GM15510 (cell line): Measurements from ENCODE around the gene COQ5.

Source experiments
- POLR2A ChIP-seq: IDR thresholded peaks from 3 replicates; pipeline ENCODE4 v1.6.1; 2011; ENCODE audit warnings: borderline replicate concordance; ENCODE audit not compliant: insufficient read length; ENCODE audit errors: extremely low read depth

Gene COQ5

DNA sequence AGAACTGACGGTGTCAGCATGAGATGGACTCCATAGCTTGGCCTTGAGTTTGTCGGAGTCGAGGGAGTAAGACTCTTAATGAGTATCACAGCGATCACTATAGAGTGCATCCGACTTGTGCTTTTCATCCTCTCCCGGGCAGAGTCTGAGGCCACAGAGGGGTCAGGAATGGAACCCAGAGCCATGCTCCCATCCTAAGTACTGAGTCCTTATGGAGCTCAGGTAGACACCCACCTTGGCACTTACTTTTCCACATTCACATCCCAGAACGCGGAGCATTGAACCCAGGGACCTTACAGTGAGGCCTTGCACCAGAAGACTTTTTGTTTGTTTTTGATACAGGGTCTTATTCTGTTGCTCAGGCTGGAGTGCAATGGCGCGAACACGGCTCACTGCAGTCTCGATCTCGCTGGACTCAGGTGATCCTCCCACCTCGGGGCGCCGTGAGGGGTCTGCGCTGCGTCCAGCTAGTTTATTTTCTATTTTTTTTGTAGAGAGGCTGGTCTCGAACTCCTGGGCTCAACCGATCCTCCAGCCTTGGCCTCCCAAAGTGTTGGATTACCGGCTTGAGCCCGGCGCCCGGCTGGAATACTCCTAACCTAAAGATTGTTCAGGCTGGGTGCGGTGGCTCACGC is 58.7 kb downstream of the COQ5 start:
- TF ChIP-seq POLR2A, result no peak

DNA sequence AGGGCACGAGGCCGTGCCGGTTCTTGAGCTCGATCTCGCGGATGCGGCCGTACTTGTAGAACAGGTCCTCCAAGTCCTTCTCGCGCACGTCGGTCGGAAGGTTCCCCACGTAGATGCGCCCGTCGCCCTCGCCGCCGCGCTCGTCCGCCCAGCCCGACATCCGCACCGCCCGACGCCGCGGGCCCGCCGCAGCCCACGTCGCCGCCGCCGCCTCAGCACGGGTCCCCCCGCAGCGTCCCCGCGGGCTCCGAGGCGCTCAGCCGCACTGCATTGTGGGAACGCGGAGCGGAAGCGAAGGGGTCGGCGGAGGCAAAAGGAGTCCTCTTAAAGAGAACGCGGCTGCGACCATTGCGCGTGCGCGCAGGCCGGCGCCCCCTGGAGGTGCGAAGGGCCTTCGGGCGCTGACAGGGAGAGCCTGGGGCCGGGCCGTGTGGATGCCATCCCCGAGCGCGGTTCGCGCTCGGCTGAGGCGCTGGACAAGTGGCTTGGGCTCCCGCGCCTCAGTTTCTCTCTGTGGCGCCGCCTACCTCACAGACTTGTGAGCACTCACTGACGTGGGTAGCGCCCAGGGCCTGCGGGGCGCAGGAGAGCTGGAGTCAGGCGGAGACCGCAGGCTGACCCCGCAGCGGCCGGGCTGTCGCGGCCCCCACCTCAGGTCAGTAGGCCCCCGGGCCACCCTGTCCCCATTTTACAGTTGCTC is 59.4 kb downstream of the COQ5 start, which contains the start of gene SRSF9:
TSS of gene SRSF9 (minus strand) at position 299 of the 700 bp plus-strand sequence. CDS start at position 160, 139 bp downstream.
- peak; percentile 91 for TF ChIP-seq POLR2A

DNA sequence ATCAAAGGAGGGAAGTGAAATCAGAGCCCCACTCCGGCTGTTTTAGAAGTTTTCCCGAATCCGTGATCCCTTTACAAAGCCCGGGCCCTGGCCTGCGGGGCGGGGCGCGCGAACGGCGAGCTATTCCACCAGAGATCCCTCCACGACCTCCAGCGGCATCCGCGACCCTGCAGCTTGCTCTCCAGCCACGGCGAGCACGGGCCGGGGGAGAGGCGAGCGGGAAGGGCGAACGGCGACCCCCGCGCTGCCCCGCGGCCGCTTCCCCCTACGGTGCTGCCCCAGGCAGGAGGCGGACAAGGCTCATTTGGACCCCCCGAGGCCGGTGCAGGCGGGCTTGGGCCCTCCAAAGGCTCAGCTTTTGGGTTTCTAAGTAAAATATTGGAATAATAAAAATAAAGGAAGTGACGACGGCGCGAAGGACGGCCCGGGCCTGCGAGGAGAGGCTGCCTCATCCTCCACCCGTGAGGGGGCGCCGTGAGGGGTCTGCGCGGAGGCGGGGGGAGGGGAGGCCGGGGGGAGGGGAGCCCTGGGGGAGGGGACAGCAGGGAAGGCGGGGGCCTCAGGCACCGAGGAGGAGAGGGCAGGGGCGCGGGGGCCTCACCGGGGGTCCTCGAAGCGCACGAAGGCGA is 60.0 kb downstream of the COQ5 start:
- no peak for TF ChIP-seq POLR2A

DNA sequence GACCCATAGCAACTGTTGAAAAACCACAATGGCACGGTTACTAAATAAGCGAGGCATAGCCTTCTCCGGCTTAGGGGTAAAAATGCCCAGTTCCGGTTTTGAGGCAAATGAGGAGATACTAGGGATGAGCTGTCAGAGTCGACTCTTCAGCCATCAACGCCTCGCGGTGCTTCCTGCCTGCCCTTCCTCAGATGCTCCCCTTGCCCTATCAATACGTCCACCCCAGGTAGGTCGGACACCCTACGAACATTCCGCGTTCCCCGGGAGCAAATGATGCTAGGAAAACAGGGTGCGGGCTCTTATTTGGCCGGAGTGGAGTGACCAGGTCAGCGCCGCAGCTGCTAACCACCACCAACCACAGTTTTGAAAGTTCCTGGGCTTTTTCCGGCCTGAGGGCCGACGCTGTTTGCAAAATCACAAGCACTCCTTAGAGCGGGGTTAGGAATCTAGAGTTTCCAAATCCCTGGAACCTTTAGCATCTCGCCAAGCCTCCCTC is 60.6 kb downstream of the COQ5 start:
- peak; percentile 46 for TF ChIP-seq POLR2A

DNA sequence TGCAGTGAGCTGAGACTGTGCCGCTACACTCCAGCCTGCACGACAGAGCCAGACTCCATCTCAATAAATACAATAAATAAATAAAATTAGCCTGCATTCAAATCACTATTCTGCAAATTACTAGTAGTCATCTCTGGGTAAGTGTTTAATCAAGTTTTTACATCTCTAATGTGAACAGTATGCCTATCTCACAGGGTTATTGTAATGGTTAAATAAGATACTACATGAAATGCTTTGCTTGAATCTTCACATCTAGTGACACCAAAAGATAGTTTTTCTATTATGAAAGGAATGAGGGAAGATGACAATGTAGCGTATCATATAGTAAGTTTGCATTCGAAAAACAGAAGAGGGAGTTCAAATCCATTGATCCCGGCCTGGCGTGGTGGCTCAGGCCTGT is 61.5 kb downstream of the COQ5 start:
- TF ChIP-seq POLR2A, result no peak

DNA sequence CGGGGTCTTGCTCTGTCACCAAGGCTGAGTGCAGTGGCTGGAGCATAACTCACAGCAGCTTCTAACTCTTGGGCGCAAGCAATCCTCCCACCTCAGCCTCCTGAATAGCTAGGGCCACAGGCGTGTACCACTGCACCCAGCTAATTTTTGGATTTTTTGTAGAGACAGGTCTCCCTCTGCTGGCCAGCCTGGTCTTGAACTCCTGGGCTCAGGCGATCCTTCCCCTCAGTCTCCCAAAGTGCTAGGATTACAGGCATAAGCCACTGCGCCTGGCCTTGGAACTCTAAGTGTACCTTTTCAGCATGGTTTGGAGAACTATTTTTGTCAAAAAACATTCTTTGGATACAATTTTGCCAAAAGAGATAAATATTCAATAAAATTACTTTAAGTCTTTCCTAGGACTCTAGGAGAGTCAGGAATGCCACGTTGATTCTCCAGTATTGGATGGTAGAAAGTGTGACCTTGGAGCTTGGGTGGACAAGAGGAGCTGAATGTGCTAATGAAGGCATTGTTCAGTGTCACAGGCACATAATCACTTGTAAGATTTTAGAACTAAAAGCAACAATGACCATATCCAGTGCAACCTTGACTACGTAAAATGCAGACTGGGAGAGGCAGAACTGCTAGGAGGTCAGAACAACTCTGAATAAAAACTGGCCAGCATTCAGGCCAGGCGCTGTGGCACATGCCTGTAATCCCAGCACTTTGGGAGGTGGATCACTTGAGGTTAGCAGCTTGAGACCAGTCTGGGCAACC is 62.2 kb downstream of the COQ5 start:
- TF ChIP-seq POLR2A, result no peak

DNA sequence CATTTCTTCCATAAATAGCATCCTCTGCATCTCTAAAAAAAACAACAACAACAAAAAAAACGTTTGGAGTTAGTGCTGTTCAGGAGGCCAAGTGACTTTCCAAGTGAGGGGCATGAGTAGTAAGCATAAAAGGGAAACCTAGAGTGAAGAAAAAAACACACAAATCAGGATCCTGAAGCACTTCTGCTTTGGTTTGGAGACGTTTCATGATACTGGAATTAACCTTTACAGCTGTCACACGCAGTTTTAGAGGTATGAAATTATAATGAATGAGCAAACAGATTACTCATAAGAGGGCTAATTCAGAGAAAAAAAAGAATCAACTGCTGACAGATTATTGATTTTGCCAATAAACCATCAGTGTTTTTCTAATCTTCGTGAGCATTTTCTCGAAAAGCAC is 63.2 kb downstream of the COQ5 start:
- TF ChIP-seq POLR2A, result no peak

DNA sequence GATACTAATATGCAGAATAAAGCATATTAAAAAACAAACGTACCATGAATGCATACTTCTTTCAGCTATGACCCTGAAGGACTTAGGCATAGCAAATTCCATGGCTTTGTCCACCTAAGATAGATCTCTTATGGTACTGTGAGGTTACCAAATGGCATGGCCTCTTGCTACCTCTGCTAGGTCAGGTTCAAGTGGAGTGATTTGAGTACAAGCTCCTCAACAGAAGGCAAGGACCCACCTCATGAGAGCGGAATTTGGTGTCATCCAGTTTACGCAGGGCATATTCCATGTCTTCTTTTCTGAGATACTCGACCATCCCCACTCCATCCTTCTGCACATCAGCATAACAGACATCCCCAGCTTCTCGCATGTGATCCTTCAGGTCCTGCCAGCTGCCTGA is 65.2 kb downstream of the COQ5 start:
- TF ChIP-seq POLR2A, result no peak

DNA sequence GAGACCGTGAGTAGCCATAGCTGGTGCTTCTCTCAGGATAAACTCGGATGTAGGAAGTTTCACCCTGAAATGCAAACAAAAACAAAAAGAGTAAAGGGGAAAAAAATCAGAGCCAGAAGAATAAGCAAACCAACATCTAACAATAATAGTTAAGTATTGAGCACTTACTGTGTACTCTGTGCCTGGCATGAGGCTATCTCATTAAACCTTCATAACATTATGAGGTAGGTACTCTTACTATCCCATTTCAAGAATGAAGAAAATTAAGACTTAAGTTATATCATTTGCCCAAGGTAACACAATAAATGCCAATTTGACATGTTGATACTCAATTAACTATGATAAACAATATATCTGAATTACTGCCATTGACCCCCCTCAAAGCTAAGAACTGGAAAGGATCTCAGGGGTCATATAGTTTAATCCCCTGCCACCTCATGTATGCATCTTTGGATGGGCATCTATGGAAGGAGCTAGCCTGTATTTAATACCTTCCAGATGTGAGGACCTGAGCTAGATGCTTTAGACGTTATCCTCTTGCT is 66.8 kb downstream of the COQ5 start:
- no peak for TF ChIP-seq POLR2A

DNA sequence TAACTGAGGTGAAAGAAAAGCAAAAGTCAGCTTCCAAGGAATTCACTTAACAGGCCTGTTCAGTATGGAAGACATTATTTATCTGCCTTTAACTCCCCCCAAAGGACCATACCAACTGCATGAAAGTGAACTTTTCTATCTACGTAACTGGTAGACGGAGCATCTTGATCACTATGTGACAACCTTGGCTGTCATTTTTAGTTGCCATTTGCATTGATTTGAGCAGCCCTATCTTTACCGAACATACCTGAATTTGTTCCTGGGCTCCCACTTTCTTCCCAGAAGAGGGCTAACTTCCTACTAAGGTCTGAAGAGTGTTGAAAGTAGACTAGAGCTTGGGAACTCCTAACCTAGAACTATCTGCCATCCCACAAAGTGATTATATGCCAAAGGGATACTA is 68.8 kb downstream of the COQ5 start:
- TF ChIP-seq POLR2A, result no peak

DNA sequence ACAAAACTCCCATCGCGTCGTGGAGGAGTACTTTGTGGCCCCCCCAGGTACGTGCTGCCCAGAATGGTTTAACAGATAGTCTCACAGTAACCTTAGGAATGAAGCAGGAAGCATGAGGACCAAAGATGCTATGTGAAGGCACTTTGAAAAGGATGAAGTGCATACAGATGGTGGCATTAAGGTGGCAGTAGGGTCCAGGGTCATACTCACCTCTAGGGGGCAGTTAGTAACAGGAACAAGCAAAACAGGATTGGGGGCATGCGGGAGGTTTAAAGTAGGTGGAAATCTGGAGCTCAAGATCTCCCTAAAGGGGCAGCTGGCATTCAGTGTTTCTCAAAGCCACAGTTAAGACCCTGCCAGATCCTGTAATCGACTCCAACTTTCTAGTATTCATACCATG is 71.8 kb downstream of the COQ5 start:
- no peak for TF ChIP-seq POLR2A

DNA sequence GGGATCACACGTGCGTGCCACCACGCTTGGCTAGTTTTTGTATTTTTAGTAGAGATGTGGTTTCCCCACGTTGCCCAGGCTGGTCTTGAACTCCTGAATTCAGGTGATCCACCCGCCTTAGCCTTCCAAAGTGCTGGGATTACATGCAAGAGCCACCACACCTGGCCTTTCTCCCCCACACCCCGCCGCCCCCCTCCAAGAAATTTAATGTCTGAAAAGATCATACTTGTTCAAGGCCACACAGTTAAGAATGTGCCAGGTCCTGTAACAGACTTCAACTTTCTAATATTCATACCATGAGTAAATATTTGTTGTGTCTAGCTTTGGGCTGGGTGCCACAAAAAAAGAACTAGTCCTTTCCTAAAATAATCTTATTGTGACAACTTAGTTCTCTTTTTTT is 73.7 kb downstream of the COQ5 start:
- TF ChIP-seq POLR2A, result no peak

DNA sequence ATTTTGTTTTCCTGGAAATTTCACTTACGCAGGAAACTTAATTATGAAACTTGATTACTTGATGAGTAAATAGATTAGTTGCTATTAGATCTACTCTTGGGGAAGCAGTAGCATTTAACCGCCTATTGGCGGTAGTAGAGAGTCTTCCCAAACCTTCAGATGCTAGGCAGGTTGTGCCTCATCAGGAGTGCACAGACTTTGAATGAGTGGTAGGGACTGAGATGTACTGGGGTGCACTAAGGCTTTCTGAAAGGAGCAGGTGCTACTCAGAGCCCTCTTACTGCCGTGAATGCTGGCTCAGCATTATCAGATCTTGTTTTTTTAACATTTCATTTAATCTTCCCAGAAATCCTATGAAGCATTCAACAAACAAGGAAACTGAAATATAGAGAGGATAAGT is 75.0 kb downstream of the COQ5 start:
- TF ChIP-seq POLR2A, result no peak
